ENCODE data around the gene TSC22D3.
"Not testable (repeated sequence)": the region's sequence is repeated elsewhere in the genome, so short reads cannot be mapped to it uniquely, and the experiment has no call there.

TSC22D3 gene

DNA sequence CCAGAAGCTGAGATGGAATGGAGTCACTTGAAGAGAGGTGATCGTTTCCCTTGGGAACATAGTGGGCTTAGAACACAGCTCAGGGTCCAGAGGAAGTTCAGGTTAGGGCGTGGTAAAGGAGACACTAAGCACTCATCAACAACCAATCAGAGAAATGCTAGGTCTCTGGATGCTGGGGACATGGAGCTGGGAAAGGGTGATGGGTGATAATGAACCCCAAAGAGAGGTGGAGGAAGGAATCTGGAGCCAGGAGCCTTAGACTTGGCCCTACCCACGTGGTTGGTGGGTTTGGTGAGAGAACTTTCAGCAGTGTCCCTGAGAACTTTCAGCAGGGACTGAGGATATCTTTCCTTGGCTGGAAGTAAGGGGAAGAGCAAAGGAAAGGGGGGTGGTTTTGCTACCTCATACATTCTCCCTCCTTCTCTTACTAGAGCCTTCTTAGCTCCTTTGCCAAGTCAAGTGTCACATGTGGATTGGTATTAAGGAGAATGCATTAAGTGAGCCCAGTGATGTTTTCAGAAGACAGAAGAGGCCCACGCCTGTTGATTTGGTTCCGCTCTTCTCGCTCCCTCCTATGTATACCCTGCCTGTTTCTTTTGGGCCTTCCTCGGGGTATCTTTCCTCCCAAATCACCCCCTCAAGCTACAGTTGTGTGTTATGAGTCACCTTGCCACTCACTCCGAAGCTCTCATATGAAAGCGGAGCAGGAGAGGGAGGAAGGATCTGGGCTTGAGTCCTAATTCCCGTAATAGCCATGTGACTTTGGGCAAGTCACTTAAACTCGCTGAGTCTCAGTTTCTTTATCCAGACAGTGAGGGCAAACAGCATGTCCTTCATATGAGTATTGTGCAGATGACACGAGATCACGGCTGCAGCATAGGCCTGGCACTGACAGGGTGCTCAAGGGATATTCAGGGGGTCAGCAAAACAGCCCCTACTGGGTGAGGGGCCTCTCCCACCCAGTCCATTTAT is 63.1 kb downstream of the TSC22D3 start:
- no peak for DNase-seq (ENCODE audit: low spot score)

- DNase-seq (ENCODE audit: low spot score), result no peak
Observed at GRCh38 chrX:107711521-107712181, 63.9 kb downstream of the TSC22D3 start.

DNA sequence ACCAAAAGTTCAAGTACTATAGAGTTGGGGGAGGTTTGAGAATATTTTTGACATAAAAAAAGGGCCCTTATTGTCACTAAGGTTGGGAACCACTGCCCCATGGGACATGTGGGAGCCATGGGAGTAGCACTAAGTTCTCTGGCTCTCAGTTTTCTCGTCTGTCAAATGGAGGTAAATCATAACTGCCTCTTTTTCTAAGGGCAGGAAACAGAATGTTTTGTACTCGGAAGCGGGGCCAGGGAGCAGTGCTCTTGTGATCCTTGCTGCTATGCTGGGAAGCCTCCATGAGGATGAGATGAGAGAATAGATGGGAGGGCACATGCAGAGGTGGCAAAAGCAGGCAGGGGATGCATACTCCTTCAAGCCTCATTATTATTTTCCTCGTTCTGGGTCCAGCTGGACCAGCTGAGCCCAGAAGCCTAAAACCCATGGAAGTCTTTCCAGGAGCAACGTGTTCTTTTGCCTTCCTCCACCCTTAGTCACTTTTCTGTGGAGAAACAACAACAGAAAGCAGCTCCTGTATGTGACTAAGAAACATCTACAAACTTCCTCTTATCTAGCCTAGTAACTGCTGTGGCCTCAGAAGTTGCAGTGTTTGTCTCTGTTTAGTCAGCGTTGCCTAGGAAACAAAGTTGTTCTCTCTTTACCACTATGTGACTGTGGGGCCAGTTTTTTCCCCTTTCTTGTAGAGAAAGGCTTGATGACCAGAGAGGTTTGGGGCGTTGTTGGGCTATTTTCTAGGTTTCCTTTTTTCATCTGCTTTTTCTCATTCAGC is 64.8 kb downstream of the TSC22D3 start:
- DNase-seq (ENCODE audit: low spot score), result peak; percentile 57

DNA sequence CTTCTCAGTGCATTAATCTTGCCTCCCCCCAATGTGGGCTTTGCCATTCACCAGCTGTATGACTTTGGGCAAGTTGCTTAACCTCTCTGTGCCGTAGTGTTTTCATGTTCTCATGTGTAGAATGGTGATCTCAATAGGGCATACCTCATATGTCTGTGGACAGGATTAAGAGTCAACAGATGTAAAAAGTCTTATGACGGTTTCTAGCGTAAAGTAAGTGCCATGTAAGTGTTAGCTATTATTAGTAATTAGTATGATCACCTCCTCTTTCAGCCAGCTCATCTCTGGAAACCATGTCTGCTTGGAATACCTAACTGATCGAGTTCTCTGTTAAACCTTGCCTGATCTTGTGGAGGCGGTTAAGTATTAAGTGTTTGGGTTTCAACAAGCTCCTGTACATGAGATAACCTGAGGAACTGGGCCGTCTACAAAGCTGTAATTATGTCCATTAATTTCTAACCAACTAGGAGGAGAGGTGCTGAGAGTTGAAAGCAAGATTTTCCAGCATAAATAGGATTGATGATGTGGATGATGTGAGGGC is 66.3 kb downstream of the TSC22D3 start:
- DNase-seq (ENCODE audit: low spot score), result no peak

- no peak for DNase-seq (ENCODE audit: low spot score)
Observed at GRCh38 chrX:107708762-107709161, 66.8 kb downstream of the TSC22D3 start.

GRCh38 chrX:107707866-107708265 is 67.7 kb downstream of the TSC22D3 start:
- no peak for DNase-seq (ENCODE audit: low spot score)

- no peak for DNase-seq (ENCODE audit: low spot score)
Observed at GRCh38 chrX:107706309-107706708, 69.3 kb downstream of the TSC22D3 start.

DNA sequence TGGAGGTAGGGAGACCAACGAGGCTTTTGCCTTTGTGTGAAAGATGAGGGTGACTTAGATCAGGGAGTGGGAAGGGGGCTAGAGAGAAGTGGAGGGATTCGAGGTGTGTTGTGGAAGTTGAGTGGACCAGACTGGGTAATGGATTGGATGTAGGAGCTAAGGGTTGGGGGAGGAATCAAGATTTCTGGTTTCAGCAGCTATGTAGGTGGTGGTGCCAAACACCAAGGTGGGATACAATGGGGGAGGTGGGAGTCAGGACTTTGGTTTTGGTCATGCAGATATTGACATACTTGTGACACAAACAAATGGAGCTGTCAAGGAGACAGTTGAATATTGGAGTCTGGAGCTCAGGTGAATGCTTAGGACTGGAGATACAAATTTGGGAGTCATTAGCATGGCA is 71.0 kb downstream of the TSC22D3 start:
- DNase-seq (ENCODE audit: low spot score), result no peak

DNA sequence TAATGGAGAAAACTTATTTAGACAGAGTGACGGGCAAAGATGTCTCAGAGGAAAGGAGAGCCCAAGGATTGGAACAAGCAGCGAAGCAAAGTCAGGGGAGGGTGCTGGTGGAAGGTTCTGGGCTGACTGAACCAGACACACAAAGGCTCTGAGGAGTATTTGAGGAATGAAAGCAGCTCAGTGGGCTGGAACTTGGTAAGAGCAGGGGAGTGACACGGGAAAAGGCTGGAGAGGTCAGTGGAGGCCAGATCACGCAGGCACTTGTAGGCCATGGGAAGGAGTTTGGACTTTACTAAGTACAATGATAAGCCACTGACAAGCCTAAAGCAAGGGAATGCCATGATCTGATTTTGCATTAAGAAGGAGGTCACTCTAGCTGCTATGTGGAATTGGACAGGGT is 71.4 kb downstream of the TSC22D3 start:
- DNase-seq (ENCODE audit: low spot score), result no peak

DNA sequence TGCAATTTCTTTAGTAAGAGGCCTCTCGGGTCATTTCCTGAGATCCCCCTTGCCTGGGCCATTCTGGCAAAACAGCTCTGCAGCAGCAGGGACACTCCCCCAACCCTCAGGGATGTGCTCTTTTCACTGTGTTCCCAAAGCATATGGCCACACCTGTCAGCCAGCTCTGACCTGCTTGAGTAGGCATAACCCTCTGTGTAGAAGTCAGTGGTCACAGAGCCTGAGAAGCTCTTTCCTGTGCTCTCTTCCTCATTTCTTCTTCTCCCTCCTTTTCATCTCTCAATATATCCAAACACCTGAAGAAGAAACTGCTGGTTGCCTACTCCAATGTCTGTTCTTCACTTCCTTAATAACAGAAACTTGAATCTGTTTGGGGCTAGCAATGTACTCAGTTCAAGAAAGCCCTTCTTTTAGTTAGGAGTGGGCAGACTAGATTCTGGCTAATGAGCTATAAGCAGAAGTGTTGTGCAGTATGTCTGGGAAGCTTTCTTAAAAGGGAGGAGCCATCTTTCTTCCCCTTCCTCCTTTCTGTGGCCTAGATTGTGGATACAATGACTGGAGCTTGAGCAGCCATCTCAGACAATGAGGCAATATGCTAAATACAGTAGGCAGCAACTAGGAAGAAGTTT is 74.0 kb downstream of the TSC22D3 start:
- DNase-seq (ENCODE audit: low spot score), result no peak

- DNase-seq (ENCODE audit: low spot score), result no peak
Observed at GRCh38 chrX:107700790-107701189, 74.8 kb downstream of the TSC22D3 start.

DNA sequence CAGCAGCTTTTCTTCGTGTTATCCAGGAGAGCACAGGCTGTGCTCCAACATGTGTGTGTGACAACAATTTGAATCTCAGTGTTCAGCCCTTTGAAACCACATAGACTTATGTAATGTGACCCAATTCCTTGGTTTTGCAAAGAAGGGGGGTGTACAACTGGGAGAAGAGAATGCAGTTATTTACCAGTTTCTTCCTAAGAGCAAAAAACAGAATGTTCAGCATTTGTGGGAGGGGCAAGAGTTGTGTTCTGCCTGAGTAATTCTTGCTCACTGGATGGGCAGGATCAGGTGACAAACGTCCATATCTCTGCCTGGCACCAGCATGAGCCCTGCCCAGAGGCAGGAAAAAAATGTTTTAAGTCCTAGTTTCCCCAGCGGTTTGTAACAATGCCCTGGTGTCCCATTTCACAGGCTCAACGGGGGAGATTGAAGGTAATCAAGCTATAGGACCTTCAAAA is 75.2 kb downstream of the TSC22D3 start:
- DNase-seq (ENCODE audit: low spot score), result no peak

- DNase-seq (ENCODE audit: low spot score), result no peak
Observed at GRCh38 chrX:107699616-107700015, 76.0 kb downstream of the TSC22D3 start.

- DNase-seq (ENCODE audit: low spot score), result no peak
Observed at GRCh38 chrX:107691024-107691448, 84.6 kb downstream of the TSC22D3 start.

DNA sequence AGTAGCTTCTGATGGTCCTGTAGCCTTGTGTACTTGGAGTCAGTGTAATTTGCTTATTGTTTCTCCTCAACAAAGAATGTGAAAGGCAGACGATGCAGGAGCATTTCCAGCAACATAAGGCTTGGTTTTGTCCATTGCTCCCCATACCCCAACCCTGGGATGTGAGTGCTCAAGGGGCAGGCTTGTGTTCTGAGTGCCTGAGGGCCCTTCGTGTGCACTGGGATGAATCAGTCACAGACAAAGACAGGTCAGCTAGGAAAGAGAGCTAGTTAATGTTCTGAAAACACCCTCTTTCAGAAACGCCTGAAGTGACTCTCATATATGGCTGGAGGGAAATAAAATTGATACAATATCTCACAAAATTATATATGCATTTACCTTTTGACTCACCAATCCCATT is 88.1 kb downstream of the TSC22D3 start:
- no peak for DNase-seq (ENCODE audit: low spot score)

DNA sequence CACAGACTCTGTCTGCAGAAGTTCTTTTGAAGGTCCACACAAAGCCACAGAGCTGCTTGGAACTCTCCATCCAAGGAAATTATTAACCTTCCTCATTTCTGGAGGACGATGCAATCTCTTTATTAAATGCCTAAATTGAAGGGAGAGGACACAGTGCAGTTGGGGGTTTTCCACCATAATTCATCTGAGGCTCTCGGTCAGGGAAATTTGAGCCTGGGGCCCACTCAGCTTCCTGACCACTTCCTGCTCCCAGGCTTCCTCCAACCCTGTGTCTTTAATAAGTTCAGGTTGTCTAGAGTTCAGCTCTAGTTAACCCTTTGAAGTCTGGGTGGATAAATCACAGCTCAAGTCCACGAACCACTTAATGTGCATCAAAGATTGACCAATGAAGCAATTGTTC is 88.8 kb downstream of the TSC22D3 start:
- peak; percentile 8 for DNase-seq (ENCODE audit: low spot score)

GRCh38 chrX:107686026-107686425 is 89.6 kb downstream of the TSC22D3 start:
- DNase-seq (ENCODE audit: low spot score), result no peak

DNA sequence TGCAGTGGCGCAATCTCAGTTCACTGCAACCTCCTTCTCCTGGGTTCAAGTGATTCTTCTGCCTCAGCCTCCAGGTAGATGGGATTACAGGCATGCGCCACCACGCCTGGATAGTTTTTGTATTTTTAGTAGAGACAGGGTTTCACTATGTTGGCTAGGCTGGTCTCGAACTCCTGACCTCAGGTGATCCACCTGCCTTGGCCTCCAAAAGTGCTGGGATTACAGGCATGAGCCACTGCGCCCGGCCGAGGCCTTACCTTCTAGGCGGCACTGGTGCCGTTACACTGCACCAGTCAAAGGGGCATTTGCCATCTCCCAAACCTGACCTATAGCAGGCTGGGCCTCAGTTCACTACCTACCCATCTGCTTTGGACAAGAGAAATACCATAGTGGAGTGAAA is 90.0 kb downstream of the TSC22D3 start:
- DNase-seq (ENCODE audit: low spot score), result not testable (repeated sequence)

- no peak for DNase-seq (ENCODE audit: low spot score)
Observed at GRCh38 chrX:107684956-107685385, 90.6 kb downstream of the TSC22D3 start.

DNA sequence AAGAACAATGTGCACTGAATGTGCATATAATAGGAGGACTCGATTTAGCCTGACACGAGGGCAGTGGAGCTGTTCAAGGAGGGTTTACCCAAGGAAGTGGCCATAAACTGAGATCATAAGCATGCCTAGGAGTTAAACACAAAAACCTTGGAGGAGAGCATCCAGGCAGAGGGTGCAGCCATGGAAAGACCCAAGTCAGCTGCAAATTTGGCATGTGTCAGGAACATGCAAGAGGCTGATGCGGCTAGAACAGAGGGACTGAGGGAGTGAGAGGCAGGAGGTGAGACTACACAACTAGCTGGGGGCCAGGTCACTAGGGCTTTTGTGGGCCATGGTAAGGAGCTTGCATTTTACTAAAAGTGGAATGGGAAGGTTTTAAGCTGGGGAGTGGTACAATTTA is 91.7 kb downstream of the TSC22D3 start:
- no peak for DNase-seq (ENCODE audit: low spot score)

DNA sequence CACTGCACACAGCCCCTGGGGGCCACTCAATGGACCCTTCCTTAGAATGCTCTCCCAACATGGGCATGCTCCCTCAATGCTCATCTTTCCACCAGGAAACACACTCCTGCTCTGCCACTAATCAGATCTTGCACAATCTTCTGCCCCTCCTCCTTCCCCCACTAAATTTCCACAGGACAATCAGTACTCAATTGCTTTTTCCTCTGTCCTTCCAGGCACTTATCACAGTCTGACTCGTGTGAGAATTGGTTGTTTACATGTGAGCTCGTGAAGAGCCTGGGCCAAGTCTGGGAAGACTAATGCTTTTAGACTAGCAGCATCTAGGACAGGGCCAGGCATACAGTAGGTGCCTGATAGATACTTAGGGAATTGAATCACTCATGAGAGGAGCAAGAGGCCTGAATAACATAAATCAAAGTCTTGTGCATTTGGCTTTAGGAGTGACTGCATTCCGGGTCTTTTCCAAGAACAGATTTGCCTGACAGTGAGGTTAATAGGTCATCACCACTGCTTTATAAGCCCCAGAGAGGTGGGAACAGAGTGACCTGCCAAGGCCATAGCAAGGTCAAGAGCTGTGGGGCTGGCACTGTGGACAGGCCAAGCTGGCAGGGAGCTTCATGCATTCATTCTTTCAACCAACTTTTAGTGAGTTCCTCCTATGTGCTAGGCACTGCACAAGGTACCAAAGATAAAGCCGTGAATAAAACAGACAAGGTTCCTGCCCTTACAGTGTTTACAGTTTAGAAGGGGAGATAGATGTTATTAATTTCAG is 92.3 kb downstream of the TSC22D3 start:
- DNase-seq (ENCODE audit: low spot score), result no peak
